Liver (tissue), 9 donors: ENCODE measurements around the gene RBFOX1. TPM values are rescaled to one million over a fixed set of nuclear protein-coding genes. Genes with fewer than 3 reads are reported as not detected.

ENCODE experiments used
- DNase-seq: peaks from one replicate; pipeline ENCODE4 v3.0.0-alpha.2; 2017; ENCODE audit warnings: low spot score
- H3K27ac ChIP-seq, 2 donors: one replicate each; pipeline ENCODE4 v1.7.0; 2013; ENCODE audit warnings: inconsistent platforms in 2 of 2, low read length in 2 of 2, control low read depth in 1 of 2, low read depth in 1 of 2, mild to moderate bottlenecking in 1 of 2
- H3K27me3 ChIP-seq, 4 donors: one replicate each; pipeline versions ENCODE4 v1.6.1 to v1.7.0; 2013; ENCODE audit warnings: low read length in 3 of 4, inconsistent platforms in 1 of 4, mild to moderate bottlenecking in 1 of 4, moderate library complexity in 1 of 4; ENCODE audit not compliant: control insufficient read depth in 4 of 4, insufficient read depth in 4 of 4
- H3K36me3 ChIP-seq, 4 donors: one replicate each; pipeline versions ENCODE4 v1.6.1 to v1.7.0; 2013; ENCODE audit warnings: low read length in 3 of 4, mild to moderate bottlenecking in 3 of 4, low read depth in 1 of 4, moderate library complexity in 1 of 4; ENCODE audit not compliant: control insufficient read depth in 4 of 4, insufficient read depth in 3 of 4
- H3K4me1 ChIP-seq, 4 donors: one replicate each; pipeline versions ENCODE4 v1.6.1 to v1.7.0; 2013; ENCODE audit warnings: low read length in 3 of 4, mild to moderate bottlenecking in 3 of 4, moderate library complexity in 1 of 4; ENCODE audit not compliant: control insufficient read depth in 4 of 4, insufficient read depth in 4 of 4
- H3K4me3 ChIP-seq, 3 donors: one replicate each; pipeline versions ENCODE4 v1.6.1 to v1.7.0; 2013; ENCODE audit warnings: low read length in 3 of 3, control low read depth in 1 of 3, low read depth in 1 of 3, mild to moderate bottlenecking in 1 of 3
- H3K9ac ChIP-seq, 2 donors: one replicate each; pipeline ENCODE4 v1.7.0; 2013; ENCODE audit warnings: low read length in 2 of 2, mild to moderate bottlenecking in 2 of 2, moderate library complexity in 2 of 2, control low read depth in 1 of 2, low read depth in 1 of 2
- H3K9me3 ChIP-seq, 4 donors: one replicate each; pipeline versions ENCODE4 v1.6.1 to v1.7.0; 2013; ENCODE audit warnings: low read length in 3 of 4; ENCODE audit not compliant: control insufficient read depth in 4 of 4
- EGR1 ChIP-seq, 2 donors: IDR thresholded peaks; 2 replicates each; pipeline ENCODE4 v1.6.1; 2016 to 2018; ENCODE audit warnings: antibody characterized with exemption in 2 of 2, low read depth in 2 of 2
- FOXA1 ChIP-seq: IDR thresholded peaks from 2 replicates; pipeline ENCODE4 v1.6.1; 2016; ENCODE audit warnings: antibody characterized with exemption
- FOXA2 ChIP-seq: IDR thresholded peaks from 2 replicates; pipeline ENCODE4 v1.6.1; 2016; ENCODE audit warnings: antibody characterized with exemption
- GABPA ChIP-seq, 2 donors: IDR thresholded peaks in 1 of 2; conservative IDR thresholded peaks in 1 of 2; 2 replicates each; pipeline ENCODE4 v1.6.1; 2016; ENCODE audit warnings: antibody characterized with exemption in 2 of 2, mild to moderate bottlenecking in 1 of 2, moderate library complexity in 1 of 2
- JUND ChIP-seq, 2 donors: IDR thresholded peaks; 2 replicates each; pipeline ENCODE4 v1.6.1; 2016; ENCODE audit warnings: antibody characterized with exemption in 2 of 2
- NR2F2 ChIP-seq: IDR thresholded peaks from 2 replicates; pipeline ENCODE4 v1.6.1; 2016; ENCODE audit warnings: antibody characterized with exemption
- RAD21 ChIP-seq, 2 donors: IDR thresholded peaks; 2 replicates each; pipeline ENCODE4 v1.6.1; 2016; ENCODE audit warnings: antibody characterized with exemption in 2 of 2, mild to moderate bottlenecking in 2 of 2
- RXRA ChIP-seq, 2 donors: IDR thresholded peaks; 2 replicates each; pipeline ENCODE4 v1.6.1; 2017 to 2018; ENCODE audit warnings: antibody characterized with exemption in 2 of 2, mild to moderate bottlenecking in 1 of 2
- SP1 ChIP-seq: IDR thresholded peaks from 2 replicates; pipeline ENCODE4 v1.6.1; 2018; ENCODE audit warnings: antibody characterized with exemption, mild to moderate bottlenecking
- TAF1 ChIP-seq: conservative IDR thresholded peaks from 2 replicates; pipeline ENCODE4 v1.6.1; 2016; ENCODE audit warnings: antibody characterized with exemption, mild to moderate bottlenecking
- YY1 ChIP-seq: IDR thresholded peaks from 2 replicates; pipeline ENCODE4 v1.6.1; 2016; ENCODE audit warnings: antibody characterized with exemption, mild to moderate bottlenecking
- WGBS: extraction: QIAGEN DNeasy Blood & Tissue Kit; methylation state at CpG from one replicate; pipeline ENCODE4 v1.1.7; 2013; 5-methylcytosine and 5-hydroxymethylcytosine counted together
- polyA plus RNA-seq, 2 donors: library from polyadenylated mRNA; stranded (reverse) in 1 of 2; unstranded in 1 of 2; fragments of 200-250 nt in 1 of 2; fragments of >200 nt in 1 of 2; fragmentation: Nextera tagmentation in 1 of 2; extraction: Ambion mirVana in 1 of 2; gene quantifications; one replicate each; pipeline versions ENCODE4 v1.2.1 to v1.2.3, GENCODE V29; 2013 to 2015
- total RNA-seq, 2 donors: library from RNA; depleted of rRNA; stranded (reverse); fragments of >200 nt; gene quantifications; one replicate each; pipeline ENCODE4 v1.2.3, GENCODE V29; 2014
- TF ChIP-seq, protein P1 (sequence below): IDR thresholded peaks from 2 replicates; pipeline ENCODE4 v1.6.1; 2016; ENCODE audit warnings: antibody characterized with exemption
- TF ChIP-seq, protein P2 (sequence below): IDR thresholded peaks from 2 replicates; pipeline ENCODE4 v1.6.1; 2016; ENCODE audit warnings: antibody characterized with exemption
- TF ChIP-seq, protein P3 (sequence below): IDR thresholded peaks from 2 replicates; pipeline ENCODE4 v1.6.1; 2016; ENCODE audit warnings: antibody characterized with exemption
- TF ChIP-seq, protein P4 (sequence below): IDR thresholded peaks from 2 replicates; pipeline ENCODE4 v1.6.1; 2016; ENCODE audit warnings: antibody characterized with exemption, mild to moderate bottlenecking
- donor health status: healthy.
- donor health status: healthy.
- donor health status: healthy.
- donor health status: healthy.
- donor health status: healthy.

Gene RBFOX1
- total and polyA plus RNA-seq, 4 donors, result not detected

DNA sequence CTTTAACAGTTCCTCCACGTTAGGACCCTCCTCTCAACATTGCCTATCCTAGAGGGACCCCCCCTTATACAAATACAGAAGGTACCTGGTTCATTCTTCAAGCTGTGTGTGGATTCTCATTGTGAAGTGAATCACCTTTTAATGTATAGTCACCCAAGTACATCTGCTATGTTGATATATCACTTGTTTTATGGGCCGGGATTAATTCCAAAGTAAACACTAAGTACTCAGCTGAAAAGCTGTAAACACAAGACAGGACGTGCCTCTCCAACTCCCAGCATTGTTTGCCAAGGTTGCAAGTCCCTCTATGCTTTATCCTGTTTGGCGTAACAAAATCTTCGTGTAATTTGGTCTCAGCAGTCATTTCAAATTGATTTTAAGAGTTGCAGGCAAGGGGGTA lies 123.6 kb downstream of the RBFOX1 start:
- Histone ChIP-seq H3K9me3 (peaks cover 0 to 3% (median under 1%) of the 10 kb centered on the region in 4 donors), H3K9ac (no peak overlapping the region), H3K36me3 (no peaks in the 10 kb centered on the region), H3K27me3 (peaks cover 0 to 3% (median 0%) of the 10 kb centered on the region in 4 donors), H3K4me3 (no peak overlapping the region), H3K4me1 (no peaks in the 10 kb centered on the region), H3K27ac (no peak overlapping the region)
- TF ChIP-seq RAD21 (IDR thresholded peaks at IDR 0.05), result no peak
- WGBS, result 55% methylated on average over 5 of the region's 5 CpGs
- DNase-seq, result no peak

DNA sequence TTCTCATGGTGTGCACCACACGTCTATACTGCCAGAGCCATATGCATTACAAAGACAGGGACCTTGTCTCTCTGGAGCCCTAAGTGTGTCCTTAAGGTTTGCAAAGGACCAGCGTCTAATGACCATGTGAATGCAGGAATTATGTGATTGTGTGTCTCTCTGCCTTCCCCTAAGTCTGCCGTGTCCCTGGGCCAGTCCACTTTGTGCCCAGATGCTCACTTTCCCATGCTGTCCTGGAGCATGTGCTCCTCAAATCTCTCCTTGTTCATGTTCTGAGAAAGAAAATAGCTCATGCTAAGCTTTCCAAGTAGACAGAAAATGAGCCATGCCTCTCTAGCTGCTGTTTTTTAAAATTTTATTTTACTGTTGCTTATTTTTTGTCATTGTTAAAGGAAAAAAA lies 125.5 kb downstream of the RBFOX1 start:
- TF ChIP-seq, protein P1, sequence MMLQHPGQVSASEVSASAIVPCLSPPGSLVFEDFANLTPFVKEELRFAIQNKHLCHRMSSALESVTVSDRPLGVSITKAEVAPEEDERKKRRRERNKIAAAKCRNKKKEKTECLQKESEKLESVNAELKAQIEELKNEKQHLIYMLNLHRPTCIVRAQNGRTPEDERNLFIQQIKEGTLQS, result no peak
- TF ChIP-seq SP1 (no peak), FOXA1 (no peak), NR2F2 (no peak), RAD21 (IDR thresholded peaks at IDR 0.05) (no peak), JUND (IDR thresholded peaks at IDR 0.05) (no peak), TAF1 (no peak), RXRA (IDR thresholded peaks at IDR 0.05) (no peak), GABPA (IDR thresholded peaks at IDR 0.05 in 1 of 2, conservative IDR thresholded peaks at IDR 0.05 in 1 of 2) (no peak), EGR1 (IDR thresholded peaks at IDR 0.05; ENCODE audit: low read depth in 2 of 2) (no peak)
- TF ChIP-seq, protein P2, sequence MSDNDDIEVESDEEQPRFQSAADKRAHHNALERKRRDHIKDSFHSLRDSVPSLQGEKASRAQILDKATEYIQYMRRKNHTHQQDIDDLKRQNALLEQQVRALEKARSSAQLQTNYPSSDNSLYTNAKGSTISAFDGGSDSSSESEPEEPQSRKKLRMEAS, result no peak
- TF ChIP-seq, protein P3, sequence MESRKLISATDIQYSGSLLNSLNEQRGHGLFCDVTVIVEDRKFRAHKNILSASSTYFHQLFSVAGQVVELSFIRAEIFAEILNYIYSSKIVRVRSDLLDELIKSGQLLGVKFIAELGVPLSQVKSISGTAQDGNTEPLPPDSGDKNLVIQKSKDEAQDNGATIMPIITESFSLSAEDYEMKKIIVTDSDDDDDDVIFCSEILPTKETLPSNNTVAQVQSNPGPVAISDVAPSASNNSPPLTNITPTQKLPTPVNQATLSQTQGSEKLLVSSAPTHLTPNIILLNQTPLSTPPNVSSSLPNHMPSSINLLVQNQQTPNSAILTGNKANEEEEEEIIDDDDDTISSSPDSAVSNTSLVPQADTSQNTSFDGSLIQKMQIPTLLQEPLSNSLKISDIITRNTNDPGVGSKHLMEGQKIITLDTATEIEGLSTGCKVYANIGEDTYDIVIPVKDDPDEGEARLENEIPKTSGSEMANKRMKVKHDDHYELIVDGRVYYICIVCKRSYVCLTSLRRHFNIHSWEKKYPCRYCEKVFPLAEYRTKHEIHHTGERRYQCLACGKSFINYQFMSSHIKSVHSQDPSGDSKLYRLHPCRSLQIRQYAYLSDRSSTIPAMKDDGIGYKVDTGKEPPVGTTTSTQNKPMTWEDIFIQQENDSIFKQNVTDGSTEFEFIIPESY, result no peak
- TF ChIP-seq, protein P4, sequence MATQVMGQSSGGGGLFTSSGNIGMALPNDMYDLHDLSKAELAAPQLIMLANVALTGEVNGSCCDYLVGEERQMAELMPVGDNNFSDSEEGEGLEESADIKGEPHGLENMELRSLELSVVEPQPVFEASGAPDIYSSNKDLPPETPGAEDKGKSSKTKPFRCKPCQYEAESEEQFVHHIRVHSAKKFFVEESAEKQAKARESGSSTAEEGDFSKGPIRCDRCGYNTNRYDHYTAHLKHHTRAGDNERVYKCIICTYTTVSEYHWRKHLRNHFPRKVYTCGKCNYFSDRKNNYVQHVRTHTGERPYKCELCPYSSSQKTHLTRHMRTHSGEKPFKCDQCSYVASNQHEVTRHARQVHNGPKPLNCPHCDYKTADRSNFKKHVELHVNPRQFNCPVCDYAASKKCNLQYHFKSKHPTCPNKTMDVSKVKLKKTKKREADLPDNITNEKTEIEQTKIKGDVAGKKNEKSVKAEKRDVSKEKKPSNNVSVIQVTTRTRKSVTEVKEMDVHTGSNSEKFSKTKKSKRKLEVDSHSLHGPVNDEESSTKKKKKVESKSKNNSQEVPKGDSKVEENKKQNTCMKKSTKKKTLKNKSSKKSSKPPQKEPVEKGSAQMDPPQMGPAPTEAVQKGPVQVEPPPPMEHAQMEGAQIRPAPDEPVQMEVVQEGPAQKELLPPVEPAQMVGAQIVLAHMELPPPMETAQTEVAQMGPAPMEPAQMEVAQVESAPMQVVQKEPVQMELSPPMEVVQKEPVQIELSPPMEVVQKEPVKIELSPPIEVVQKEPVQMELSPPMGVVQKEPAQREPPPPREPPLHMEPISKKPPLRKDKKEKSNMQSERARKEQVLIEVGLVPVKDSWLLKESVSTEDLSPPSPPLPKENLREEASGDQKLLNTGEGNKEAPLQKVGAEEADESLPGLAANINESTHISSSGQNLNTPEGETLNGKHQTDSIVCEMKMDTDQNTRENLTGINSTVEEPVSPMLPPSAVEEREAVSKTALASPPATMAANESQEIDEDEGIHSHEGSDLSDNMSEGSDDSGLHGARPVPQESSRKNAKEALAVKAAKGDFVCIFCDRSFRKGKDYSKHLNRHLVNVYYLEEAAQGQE, result no peak
- WGBS, result 63% methylated on average over 3 of the region's 3 CpGs
- Histone ChIP-seq H3K4me3 (no peak overlapping the region), H3K4me1 (no peaks in the 10 kb centered on the region), H3K27ac (no peak overlapping the region), H3K27me3 (no peaks in the 10 kb centered on the region), H3K9me3 (peaks cover 0 to 3% (median under 1%) of the 10 kb centered on the region in 4 donors), H3K36me3 (no peaks in the 10 kb centered on the region), H3K9ac (no peak overlapping the region)
- DNase-seq, result no peak

DNA sequence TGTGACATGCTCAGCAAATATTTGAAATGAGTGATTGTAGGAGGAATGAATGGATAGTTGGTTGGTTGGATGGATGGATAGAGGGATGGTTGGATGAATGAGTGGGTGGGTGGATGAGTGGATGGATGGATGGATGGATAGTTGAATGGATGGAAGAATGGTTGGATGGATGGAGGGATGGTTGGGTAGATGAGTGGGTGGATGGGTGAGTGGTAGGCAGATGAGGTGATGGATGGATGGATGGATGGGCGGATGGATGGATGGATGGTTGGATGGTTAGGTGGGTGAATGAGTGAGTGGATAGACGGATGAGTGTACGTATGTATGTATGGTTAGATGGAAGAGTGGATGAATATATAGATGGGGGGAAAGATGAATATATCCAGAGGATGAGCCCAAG lies 137.7 kb downstream of the RBFOX1 start:
- H3K27ac ChIP-seq, result no peak overlapping the region
- DNase-seq, result no peak
- no peak overlapping the region for H3K4me3 ChIP-seq
- H3K27me3 ChIP-seq, result peaks cover 0 to 3% (median 0%) of the 10 kb centered on the region in 4 donors
- no peak overlapping the region for H3K9ac ChIP-seq
- 80% methylated on average over 3 of the region's 3 CpGs for WGBS
- H3K9me3 ChIP-seq, result no peaks in the 10 kb centered on the region
- no peaks in the 10 kb centered on the region for H3K36me3 ChIP-seq
- no peak for TF ChIP-seq GABPA (IDR thresholded peaks at IDR 0.05 in 1 of 2, conservative IDR thresholded peaks at IDR 0.05 in 1 of 2)
- no peak for TF ChIP-seq YY1
- no peak for TF ChIP-seq NR2F2
- TF ChIP-seq FOXA1, result no peak
- no peak for TF ChIP-seq FOXA2
- no peaks in the 10 kb centered on the region for H3K4me1 ChIP-seq
